HepG2 (cell line): ENCODE data around the gene CEP43. TPM values are rescaled to one million over a fixed set of nuclear protein-coding genes. Genes with fewer than 3 reads are reported as not detected.

Experiments used
- AGO2 ChIP-seq: fragments of 200-400 bp; formaldehyde crosslinking; optimal IDR thresholded peaks from 2 replicates; pipeline ENCODE3; 2017; ENCODE audit warnings: mild to moderate bottlenecking, low read depth, low read length, moderate library complexity
- ETV5 ChIP-seq: IDR thresholded peaks from 2 replicates; pipeline ENCODE4 v1.6.1; 2018; ENCODE audit warnings: missing biosample characterization, missing genetic modification reagents, inconsistent platforms, borderline replicate concordance
- KLF9 ChIP-seq: IDR thresholded peaks from 2 replicates; pipeline ENCODE4 v1.6.1; 2016; ENCODE audit warnings: low read depth
- POGZ ChIP-seq: sonication (generic); formaldehyde crosslinking; IDR thresholded peaks from 2 replicates; pipeline ENCODE4 v1.4.0; 2020; ENCODE audit warnings: mild to moderate bottlenecking, missing genetic modification reagents
- RARA ChIP-seq: IDR thresholded peaks from 2 replicates; pipeline ENCODE4 v1.6.1; 2016; ENCODE audit warnings: missing genetic modification reagents, missing compliant biosample characterization
- RFX5 ChIP-seq: IDR thresholded peaks from 2 replicates; pipeline ENCODE4 v1.6.1; 2011; ENCODE audit warnings: low read depth, low read length, improper control_type of control experiment
- SAP130 ChIP-seq: IDR thresholded peaks from 2 replicates; pipeline ENCODE4 v1.6.1; 2016; ENCODE audit warnings: low read depth
- SOX5 ChIP-seq: IDR thresholded peaks from 2 replicates; pipeline ENCODE4 v1.6.1; 2016; ENCODE audit warnings: borderline replicate concordance
- ZBTB38 ChIP-seq: sonication (generic); formaldehyde crosslinking; IDR thresholded peaks from 2 replicates; pipeline ENCODE4 v1.5.1; 2020; ENCODE audit warnings: mild to moderate bottlenecking, missing genetic modification reagents
- ZKSCAN5 ChIP-seq: sonication (generic); formaldehyde crosslinking; IDR thresholded peaks from 2 replicates; pipeline ENCODE4 v1.5.1; 2020; ENCODE audit warnings: mild to moderate bottlenecking, missing genetic modification reagents
- ZNF292 ChIP-seq: sonication (generic); formaldehyde crosslinking; IDR thresholded peaks from 2 replicates; pipeline ENCODE4 v1.8.1; 2022; ENCODE audit warnings: mild to moderate bottlenecking, low read depth, missing genetic modification reagents, borderline replicate concordance
- ZNF350 ChIP-seq: sonication (generic); formaldehyde crosslinking; IDR thresholded peaks from 2 replicates; pipeline ENCODE4 v1.4.0; 2020; ENCODE audit warnings: mild to moderate bottlenecking, low read depth, missing genetic modification reagents, borderline replicate concordance
- ZNF432 ChIP-seq: sonication (generic); formaldehyde crosslinking; IDR thresholded peaks from 2 replicates; pipeline ENCODE4 v1.5.0; 2020; ENCODE audit warnings: missing genetic modification reagents, mild to moderate bottlenecking, borderline replicate concordance
- ZNF441 ChIP-seq: sonication (generic); formaldehyde crosslinking; IDR thresholded peaks from 2 replicates; pipeline ENCODE4 v1.7.0; 2021; ENCODE audit warnings: missing genetic modification reagents, borderline replicate concordance
- polyA plus RNA-seq, 8 experiments: library from polyadenylated mRNA; depleted of rRNA in 3 of 8; stranded (reverse) in 7 of 8; unstranded in 1 of 8; fragments of >200 nt; fragmentation: Illumina TruSeq in 4 of 8; extraction: Trizol in 4 of 8; gene quantifications; 2 replicates each; pipeline versions ENCODE4 v1.2.1 to v1.2.3, GENCODE V29; 2011 to 2016; ENCODE audit warnings: low read depth in 4 of 8, missing spikeins in 1 of 8, mixed read lengths in 1 of 8; ENCODE audit not compliant: insufficient read depth in 1 of 8
- total RNA-seq, 5 experiments: library from RNA; depleted of rRNA; stranded (reverse); fragments of >200 nt; fragmentation: Illumina TruSeq; extraction: Trizol; gene quantifications; 2 replicates each; pipeline ENCODE4 v1.2.3, GENCODE V29; 2016; ENCODE audit warnings: low read depth in 1 of 5
- TF ChIP-seq, protein P1 (sequence below): sonication (generic); formaldehyde crosslinking; IDR thresholded peaks from 2 replicates; pipeline ENCODE4 v1.5.1; 2020; ENCODE audit warnings: mild to moderate bottlenecking, missing genetic modification reagents, borderline replicate concordance
- TF ChIP-seq, protein P2 (sequence below): sonication (generic); formaldehyde crosslinking; IDR thresholded peaks from 2 replicates; pipeline ENCODE4 v1.5.1; 2020; ENCODE audit warnings: mild to moderate bottlenecking, missing genetic modification reagents, moderate library complexity
- TF ChIP-seq, protein P3 (sequence below): sonication (generic); formaldehyde crosslinking; IDR thresholded peaks from 2 replicates; pipeline ENCODE4 v1.4.0; 2020; ENCODE audit warnings: missing genetic modification reagents, mild to moderate bottlenecking, borderline replicate concordance
- TF ChIP-seq, protein P4 (sequence below): sonication (generic); formaldehyde crosslinking; IDR thresholded peaks from 2 replicates; pipeline ENCODE4 v1.4.0; 2020; ENCODE audit warnings: missing genetic modification reagents, borderline replicate concordance

Gene CEP43
- total and polyA plus RNA-seq, 2 of the 13 experiments (the other 11 are each of a cell fraction or from before 2014, with no cell fraction given) = 29.3 to 73.9 TPM

DNA sequence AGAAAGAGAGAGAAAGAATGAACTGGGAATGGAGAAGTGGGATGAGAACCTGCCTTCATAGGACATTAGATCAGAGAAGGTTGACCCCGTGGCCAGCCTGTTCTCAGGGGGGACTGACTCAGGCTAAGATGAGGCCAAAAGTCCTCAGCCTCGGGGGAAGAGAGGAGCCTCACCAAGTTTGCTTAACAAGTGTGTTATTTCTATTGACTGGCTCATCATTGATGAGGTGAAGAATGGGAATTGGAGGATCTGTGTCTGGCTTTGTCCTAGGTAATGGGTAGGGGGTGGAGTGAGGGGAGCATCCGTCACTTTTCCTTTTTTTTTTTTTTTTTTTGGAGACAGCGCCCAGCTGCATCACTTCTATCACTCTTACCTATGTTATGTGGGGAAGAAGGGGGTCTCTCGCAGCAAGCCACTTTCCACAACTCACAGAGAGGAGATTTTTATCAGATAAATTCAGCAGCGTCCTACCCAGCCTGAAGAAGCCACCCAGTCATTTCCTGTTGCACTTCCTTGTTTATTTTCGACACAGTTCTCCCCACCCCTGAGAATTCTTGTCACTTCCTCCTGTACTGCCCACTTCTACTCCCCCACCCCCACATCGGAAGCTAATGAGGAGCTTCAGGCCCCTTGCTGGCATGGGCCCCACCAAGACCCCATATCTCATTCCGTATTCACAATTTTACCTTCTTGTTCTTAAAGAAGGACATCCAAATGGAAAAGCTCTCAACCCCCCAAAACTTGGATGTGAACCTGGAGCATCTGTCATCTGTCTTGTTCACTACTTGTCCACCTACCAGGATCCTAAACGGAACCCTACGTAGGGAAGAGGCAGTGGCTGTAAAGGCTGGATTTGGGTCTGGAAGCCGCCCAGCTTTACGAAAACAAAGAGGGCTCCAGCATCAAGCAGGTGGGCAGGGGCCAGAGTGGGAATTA is 40.0 kb upstream of the CEP43 start (continued):
- TF ChIP-seq, protein P1, sequence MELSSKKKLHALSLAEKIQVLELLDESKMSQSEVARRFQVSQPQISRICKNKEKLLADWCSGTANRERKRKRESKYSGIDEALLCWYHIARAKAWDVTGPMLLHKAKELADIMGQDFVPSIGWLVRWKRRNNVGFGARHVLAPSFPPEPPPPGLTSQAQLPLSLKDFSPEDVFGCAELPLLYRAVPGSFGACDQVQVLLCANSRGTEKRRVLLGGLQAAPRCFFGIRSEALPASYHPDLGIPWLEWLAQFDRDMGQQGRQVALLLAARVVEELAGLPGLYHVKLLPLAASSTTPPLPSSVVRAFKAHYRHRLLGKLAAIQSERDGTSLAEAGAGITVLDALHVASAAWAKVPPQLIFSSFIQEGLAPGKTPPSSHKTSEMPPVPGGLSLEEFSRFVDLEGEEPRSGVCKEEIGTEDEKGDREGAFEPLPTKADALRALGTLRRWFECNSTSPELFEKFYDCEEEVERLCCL (CRISPR knock-in tag) = peak; percentile 70; the same call in 1 of the 2 replicates
- peak; percentile 28; the same call in 1 of the 2 replicates for TF ChIP-seq ZNF350 (CRISPR knock-in tag)
- TF ChIP-seq, protein P2, sequence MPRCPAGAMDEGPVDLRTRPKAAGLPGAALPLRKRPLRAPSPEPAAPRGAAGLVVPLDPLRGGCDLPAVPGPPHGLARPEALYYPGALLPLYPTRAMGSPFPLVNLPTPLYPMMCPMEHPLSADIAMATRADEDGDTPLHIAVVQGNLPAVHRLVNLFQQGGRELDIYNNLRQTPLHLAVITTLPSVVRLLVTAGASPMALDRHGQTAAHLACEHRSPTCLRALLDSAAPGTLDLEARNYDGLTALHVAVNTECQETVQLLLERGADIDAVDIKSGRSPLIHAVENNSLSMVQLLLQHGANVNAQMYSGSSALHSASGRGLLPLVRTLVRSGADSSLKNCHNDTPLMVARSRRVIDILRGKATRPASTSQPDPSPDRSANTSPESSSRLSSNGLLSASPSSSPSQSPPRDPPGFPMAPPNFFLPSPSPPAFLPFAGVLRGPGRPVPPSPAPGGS = no peak
- TF ChIP-seq AGO2 = no peak
- TF ChIP-seq SOX5 (CRISPR knock-in tag) = peak; percentile 71; the same call in 1 of the 2 replicates
- no peak for TF ChIP-seq RFX5
- TF ChIP-seq POGZ (CRISPR knock-in tag) = peak; percentile 58
- peak; percentile 95 for TF ChIP-seq ETV5 (CRISPR knock-in tag)
- TF ChIP-seq, protein P3, sequence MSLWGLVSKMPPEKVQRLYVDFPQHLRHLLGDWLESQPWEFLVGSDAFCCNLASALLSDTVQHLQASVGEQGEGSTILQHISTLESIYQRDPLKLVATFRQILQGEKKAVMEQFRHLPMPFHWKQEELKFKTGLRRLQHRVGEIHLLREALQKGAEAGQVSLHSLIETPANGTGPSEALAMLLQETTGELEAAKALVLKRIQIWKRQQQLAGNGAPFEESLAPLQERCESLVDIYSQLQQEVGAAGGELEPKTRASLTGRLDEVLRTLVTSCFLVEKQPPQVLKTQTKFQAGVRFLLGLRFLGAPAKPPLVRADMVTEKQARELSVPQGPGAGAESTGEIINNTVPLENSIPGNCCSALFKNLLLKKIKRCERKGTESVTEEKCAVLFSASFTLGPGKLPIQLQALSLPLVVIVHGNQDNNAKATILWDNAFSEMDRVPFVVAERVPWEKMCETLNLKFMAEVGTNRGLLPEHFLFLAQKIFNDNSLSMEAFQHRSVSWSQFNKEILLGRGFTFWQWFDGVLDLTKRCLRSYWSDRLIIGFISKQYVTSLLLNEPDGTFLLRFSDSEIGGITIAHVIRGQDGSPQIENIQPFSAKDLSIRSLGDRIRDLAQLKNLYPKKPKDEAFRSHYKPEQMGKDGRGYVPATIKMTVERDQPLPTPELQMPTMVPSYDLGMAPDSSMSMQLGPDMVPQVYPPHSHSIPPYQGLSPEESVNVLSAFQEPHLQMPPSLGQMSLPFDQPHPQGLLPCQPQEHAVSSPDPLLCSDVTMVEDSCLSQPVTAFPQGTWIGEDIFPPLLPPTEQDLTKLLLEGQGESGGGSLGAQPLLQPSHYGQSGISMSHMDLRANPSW (CRISPR knock-in tag) = 0 out of 2 replicates have a peak, but pooled peaks have one; percentile 30
- TF ChIP-seq ZNF441 (CRISPR knock-in tag) = peak; percentile 15; the same call in 1 of the 2 replicates
- 0 out of 2 replicates have a peak, but pooled peaks have one; percentile 44 for TF ChIP-seq ZKSCAN5 (CRISPR knock-in tag)
- peak; percentile 96; the same call in 1 of the 2 replicates for TF ChIP-seq ZBTB38
- no peak for TF ChIP-seq ZNF292 (CRISPR knock-in tag)
- peak; percentile 55 for TF ChIP-seq RARA (CRISPR knock-in tag)
- TF ChIP-seq ZNF432 (CRISPR knock-in tag) = no peak
- TF ChIP-seq KLF9 (CRISPR knock-in tag) = 0 out of 2 replicates have a peak, but pooled peaks have one; percentile 40
- TF ChIP-seq, protein P4, sequence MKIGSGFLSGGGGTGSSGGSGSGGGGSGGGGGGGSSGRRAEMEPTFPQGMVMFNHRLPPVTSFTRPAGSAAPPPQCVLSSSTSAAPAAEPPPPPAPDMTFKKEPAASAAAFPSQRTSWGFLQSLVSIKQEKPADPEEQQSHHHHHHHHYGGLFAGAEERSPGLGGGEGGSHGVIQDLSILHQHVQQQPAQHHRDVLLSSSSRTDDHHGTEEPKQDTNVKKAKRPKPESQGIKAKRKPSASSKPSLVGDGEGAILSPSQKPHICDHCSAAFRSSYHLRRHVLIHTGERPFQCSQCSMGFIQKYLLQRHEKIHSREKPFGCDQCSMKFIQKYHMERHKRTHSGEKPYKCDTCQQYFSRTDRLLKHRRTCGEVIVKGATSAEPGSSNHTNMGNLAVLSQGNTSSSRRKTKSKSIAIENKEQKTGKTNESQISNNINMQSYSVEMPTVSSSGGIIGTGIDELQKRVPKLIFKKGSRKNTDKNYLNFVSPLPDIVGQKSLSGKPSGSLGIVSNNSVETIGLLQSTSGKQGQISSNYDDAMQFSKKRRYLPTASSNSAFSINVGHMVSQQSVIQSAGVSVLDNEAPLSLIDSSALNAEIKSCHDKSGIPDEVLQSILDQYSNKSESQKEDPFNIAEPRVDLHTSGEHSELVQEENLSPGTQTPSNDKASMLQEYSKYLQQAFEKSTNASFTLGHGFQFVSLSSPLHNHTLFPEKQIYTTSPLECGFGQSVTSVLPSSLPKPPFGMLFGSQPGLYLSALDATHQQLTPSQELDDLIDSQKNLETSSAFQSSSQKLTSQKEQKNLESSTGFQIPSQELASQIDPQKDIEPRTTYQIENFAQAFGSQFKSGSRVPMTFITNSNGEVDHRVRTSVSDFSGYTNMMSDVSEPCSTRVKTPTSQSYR (CRISPR knock-in tag) = peak; percentile 52; the same call in 1 of the 2 replicates
- TF ChIP-seq SAP130 (CRISPR knock-in tag) = peak; percentile 92
